HEK293 (cell line): Measurements from ENCODE around the gene NR2C2.
A peak's percentile ranks its signal among the peaks of the same experiment; 100 is the strongest.

ENCODE experiments used
- CTCF ChIP-seq: fragments of 450-650 bp; formaldehyde crosslinking; IDR thresholded peaks from 2 replicates; pipeline ENCODE4 v1.5.1; 2016; ENCODE audit warnings: missing biosample characterization, missing genetic modification characterization
- FEZF1 ChIP-seq: fragments of 450-650 bp; formaldehyde crosslinking; IDR thresholded peaks from 2 replicates; pipeline ENCODE4 v1.5.1; 2016; ENCODE audit warnings: missing biosample characterization, missing genetic modification characterization
- GLIS2 ChIP-seq: fragments of 450-650 bp; formaldehyde crosslinking; IDR thresholded peaks from 2 replicates; pipeline ENCODE4 v1.5.1; 2016; ENCODE audit warnings: missing biosample characterization, missing genetic modification characterization
- HOXA7 ChIP-seq: sonication (generic); formaldehyde crosslinking; IDR thresholded peaks from 2 replicates; pipeline ENCODE4 v1.8.1; 2022; ENCODE audit warnings: missing genetic modification reagents, borderline replicate concordance
- KLF17 ChIP-seq: fragments of 450-650 bp; formaldehyde crosslinking; IDR thresholded peaks from 2 replicates; pipeline ENCODE4 v1.5.1; 2016; ENCODE audit warnings: missing biosample characterization, missing genetic modification characterization
- KLF7 ChIP-seq: fragments of 450-650 bp; formaldehyde crosslinking; IDR thresholded peaks from 2 replicates; pipeline ENCODE4 v1.5.1; 2016; ENCODE audit warnings: missing biosample characterization, missing genetic modification characterization, borderline replicate concordance
- KLF9 ChIP-seq: fragments of 450-650 bp; formaldehyde crosslinking; IDR thresholded peaks from 2 replicates; pipeline ENCODE4 v1.5.1; 2016; ENCODE audit warnings: missing biosample characterization, missing genetic modification characterization, low read depth
- MEIS1 ChIP-seq: sonication (generic); formaldehyde crosslinking; IDR thresholded peaks from 2 replicates; pipeline ENCODE4 v1.8.1; 2022; ENCODE audit warnings: missing genetic modification reagents, mild to moderate bottlenecking, borderline replicate concordance
- SP7 ChIP-seq: fragments of 450-650 bp; formaldehyde crosslinking; IDR thresholded peaks from 2 replicates; pipeline ENCODE4 v1.5.1; 2016; ENCODE audit warnings: missing biosample characterization, missing genetic modification characterization
- YY1 ChIP-seq: fragments of 450-650 bp; formaldehyde crosslinking; IDR thresholded peaks from 2 replicates; pipeline ENCODE4 v1.5.1; 2018; ENCODE audit warnings: missing biosample characterization, missing genetic modification characterization
- ZBTB8A ChIP-seq: fragments of 450-650 bp; formaldehyde crosslinking; IDR thresholded peaks from 2 replicates; pipeline ENCODE4 v1.5.1; 2016; ENCODE audit warnings: missing biosample characterization, missing genetic modification characterization
- ZFP69B ChIP-seq: fragments of 450-650 bp; formaldehyde crosslinking; IDR thresholded peaks from 2 replicates; pipeline ENCODE4 v1.5.1; 2016; ENCODE audit warnings: missing biosample characterization, missing genetic modification characterization
- ZNF121 ChIP-seq: fragments of 450-650 bp; formaldehyde crosslinking; IDR thresholded peaks from 2 replicates; pipeline ENCODE4 v1.5.1; 2016; ENCODE audit warnings: missing biosample characterization, missing genetic modification characterization
- ZNF132 ChIP-seq: fragments of 450-650 bp; formaldehyde crosslinking; IDR thresholded peaks from 2 replicates; pipeline ENCODE4 v1.5.1; 2017; ENCODE audit warnings: missing biosample characterization, missing genetic modification characterization, borderline replicate concordance
- ZNF175 ChIP-seq: fragments of 450-650 bp; formaldehyde crosslinking; IDR thresholded peaks from 2 replicates; pipeline ENCODE4 v1.5.1; 2016; ENCODE audit warnings: missing biosample characterization, missing genetic modification characterization
- ZNF223 ChIP-seq: fragments of 450-650 bp; formaldehyde crosslinking; IDR thresholded peaks from 2 replicates; pipeline ENCODE4 v1.5.1; 2016; ENCODE audit warnings: missing biosample characterization, missing genetic modification characterization
- ZNF335 ChIP-seq: fragments of 450-650 bp; formaldehyde crosslinking; conservative IDR thresholded peaks from 2 replicates; pipeline ENCODE4 v1.5.1; 2016; ENCODE audit warnings: missing biosample characterization, missing genetic modification characterization
- ZNF362 ChIP-seq: fragments of 450-650 bp; formaldehyde crosslinking; IDR thresholded peaks from 2 replicates; pipeline ENCODE4 v1.5.1; 2016; ENCODE audit warnings: missing biosample characterization, missing genetic modification characterization
- ZNF366 ChIP-seq: fragments of 450-650 bp; formaldehyde crosslinking; conservative IDR thresholded peaks from 2 replicates; pipeline ENCODE4 v1.5.1; 2016; ENCODE audit warnings: missing biosample characterization, missing genetic modification characterization
- ZNF600 ChIP-seq: fragments of 450-650 bp; formaldehyde crosslinking; IDR thresholded peaks from 2 replicates; pipeline ENCODE4 v1.5.1; 2016; ENCODE audit warnings: missing biosample characterization, missing genetic modification characterization
- ZNF610 ChIP-seq: fragments of 450-650 bp; formaldehyde crosslinking; IDR thresholded peaks from 2 replicates; pipeline ENCODE4 v1.5.1; 2016; ENCODE audit warnings: missing biosample characterization, missing genetic modification characterization, borderline replicate concordance
- ZNF76 ChIP-seq: fragments of 450-650 bp; formaldehyde crosslinking; IDR thresholded peaks from 2 replicates; pipeline ENCODE4; 2016; ENCODE audit warnings: low read depth, missing biosample characterization, missing genetic modification characterization, borderline replicate concordance
- ZXDB ChIP-seq: fragments of 450-650 bp; formaldehyde crosslinking; IDR thresholded peaks from 2 replicates; pipeline ENCODE4 v1.5.1; 2016; ENCODE audit warnings: missing biosample characterization, missing genetic modification characterization
- TF ChIP-seq, protein P1 (sequence below): fragments of 450-650 bp; formaldehyde crosslinking; conservative IDR thresholded peaks from 2 replicates; pipeline ENCODE4 v1.5.1; 2016; ENCODE audit warnings: low read depth, missing biosample characterization, missing genetic modification characterization
- TF ChIP-seq, protein P2 (sequence below): fragments of 450-650 bp; formaldehyde crosslinking; IDR thresholded peaks from 2 replicates; pipeline ENCODE4 v1.5.1; 2016; ENCODE audit warnings: missing biosample characterization, missing genetic modification characterization
- TF ChIP-seq, protein P3 (sequence below): fragments of 450-650 bp; formaldehyde crosslinking; IDR thresholded peaks from 2 replicates; pipeline ENCODE4 v1.5.1; 2017; ENCODE audit warnings: missing biosample characterization, missing genetic modification characterization

Gene NR2C2

GRCh38 chr3:15064835-15065549 is 117.6 kb downstream of the NR2C2 start, which contains the start of gene MRPS25 (continued):
- no peak for TF ChIP-seq CTCF (tag by site-specific recombination)
- no peak for TF ChIP-seq ZNF121 (tag by site-specific recombination)
- no peak for TF ChIP-seq ZNF362
- TF ChIP-seq ZXDB = peak; percentile 71
- TF ChIP-seq MEIS1 (CRISPR knock-in tag) = no peak
- peak; percentile 31; the same call in 1 of the 2 replicates for TF ChIP-seq ZBTB8A
- TF ChIP-seq ZNF335 (tag by site-specific recombination) = peak; percentile 80
- TF ChIP-seq, protein P1, sequence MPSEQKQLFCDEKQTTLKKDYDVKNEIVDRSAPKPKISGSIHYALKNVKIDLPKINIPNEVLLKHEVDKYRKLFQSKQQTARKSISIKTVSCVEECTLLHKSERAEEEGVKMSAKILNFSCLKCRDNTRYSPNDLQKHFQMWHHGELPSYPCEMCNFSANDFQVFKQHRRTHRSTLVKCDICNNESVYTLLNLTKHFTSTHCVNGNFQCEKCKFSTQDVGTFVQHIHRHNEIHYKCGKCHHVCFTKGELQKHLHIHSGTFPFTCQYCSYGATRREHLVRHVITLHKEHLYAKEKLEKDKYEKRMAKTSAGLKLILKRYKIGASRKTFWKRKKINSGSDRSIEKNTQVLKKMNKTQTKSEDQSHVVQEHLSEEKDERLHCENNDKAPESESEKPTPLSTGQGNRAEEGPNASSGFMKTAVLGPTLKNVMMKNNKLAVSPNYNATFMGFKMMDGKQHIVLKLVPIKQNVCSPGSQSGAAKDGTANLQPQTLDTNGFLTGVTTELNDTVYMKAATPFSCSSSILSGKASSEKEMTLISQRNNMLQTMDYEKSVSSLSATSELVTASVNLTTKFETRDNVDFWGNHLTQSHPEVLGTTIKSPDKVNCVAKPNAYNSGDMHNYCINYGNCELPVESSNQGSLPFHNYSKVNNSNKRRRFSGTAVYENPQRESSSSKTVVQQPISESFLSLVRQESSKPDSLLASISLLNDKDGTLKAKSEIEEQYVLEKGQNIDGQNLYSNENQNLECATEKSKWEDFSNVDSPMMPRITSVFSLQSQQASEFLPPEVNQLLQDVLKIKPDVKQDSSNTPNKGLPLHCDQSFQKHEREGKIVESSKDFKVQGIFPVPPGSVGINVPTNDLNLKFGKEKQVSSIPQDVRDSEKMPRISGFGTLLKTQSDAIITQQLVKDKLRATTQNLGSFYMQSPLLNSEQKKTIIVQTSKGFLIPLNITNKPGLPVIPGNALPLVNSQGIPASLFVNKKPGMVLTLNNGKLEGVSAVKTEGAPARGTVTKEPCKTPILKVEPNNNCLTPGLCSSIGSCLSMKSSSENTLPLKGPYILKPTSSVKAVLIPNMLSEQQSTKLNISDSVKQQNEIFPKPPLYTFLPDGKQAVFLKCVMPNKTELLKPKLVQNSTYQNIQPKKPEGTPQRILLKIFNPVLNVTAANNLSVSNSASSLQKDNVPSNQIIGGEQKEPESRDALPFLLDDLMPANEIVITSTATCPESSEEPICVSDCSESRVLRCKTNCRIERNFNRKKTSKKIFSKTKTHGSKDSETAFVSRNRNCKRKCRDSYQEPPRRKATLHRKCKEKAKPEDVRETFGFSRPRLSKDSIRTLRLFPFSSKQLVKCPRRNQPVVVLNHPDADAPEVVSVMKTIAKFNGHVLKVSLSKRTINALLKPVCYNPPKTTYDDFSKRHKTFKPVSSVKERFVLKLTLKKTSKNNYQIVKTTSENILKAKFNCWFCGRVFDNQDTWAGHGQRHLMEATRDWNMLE (tag by site-specific recombination) = 0 out of 2 replicates have a peak, but pooled peaks have one; percentile 19
- TF ChIP-seq YY1 (tag by site-specific recombination) = peak; percentile 58
- TF ChIP-seq ZNF610 (tag by site-specific recombination) = peak; percentile 72; the same call in 1 of the 2 replicates
- peak; percentile 48; the same call in 1 of the 2 replicates for TF ChIP-seq ZNF600 (tag by site-specific recombination)
- TF ChIP-seq ZNF366 (tag by site-specific recombination) = no peak
- TF ChIP-seq SP7 (tag by site-specific recombination) = peak; percentile 76; the same call in 1 of the 2 replicates
- peak; percentile 25; the same call in 1 of the 2 replicates for TF ChIP-seq KLF7 (tag by site-specific recombination)
- 0 out of 2 replicates have a peak, but pooled peaks have one; percentile 19 for TF ChIP-seq KLF9 (tag by site-specific recombination)
- TF ChIP-seq HOXA7 (CRISPR knock-in tag) = no peak
- TF ChIP-seq, protein P2, sequence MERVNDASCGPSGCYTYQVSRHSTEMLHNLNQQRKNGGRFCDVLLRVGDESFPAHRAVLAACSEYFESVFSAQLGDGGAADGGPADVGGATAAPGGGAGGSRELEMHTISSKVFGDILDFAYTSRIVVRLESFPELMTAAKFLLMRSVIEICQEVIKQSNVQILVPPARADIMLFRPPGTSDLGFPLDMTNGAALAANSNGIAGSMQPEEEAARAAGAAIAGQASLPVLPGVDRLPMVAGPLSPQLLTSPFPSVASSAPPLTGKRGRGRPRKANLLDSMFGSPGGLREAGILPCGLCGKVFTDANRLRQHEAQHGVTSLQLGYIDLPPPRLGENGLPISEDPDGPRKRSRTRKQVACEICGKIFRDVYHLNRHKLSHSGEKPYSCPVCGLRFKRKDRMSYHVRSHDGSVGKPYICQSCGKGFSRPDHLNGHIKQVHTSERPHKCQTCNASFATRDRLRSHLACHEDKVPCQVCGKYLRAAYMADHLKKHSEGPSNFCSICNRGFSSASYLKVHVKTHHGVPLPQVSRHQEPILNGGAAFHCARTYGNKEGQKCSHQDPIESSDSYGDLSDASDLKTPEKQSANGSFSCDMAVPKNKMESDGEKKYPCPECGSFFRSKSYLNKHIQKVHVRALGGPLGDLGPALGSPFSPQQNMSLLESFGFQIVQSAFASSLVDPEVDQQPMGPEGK = 0 out of 2 replicates have a peak, but pooled peaks have one; percentile 28
- no peak for TF ChIP-seq ZNF175 (tag by site-specific recombination)
- TF ChIP-seq, protein P3, sequence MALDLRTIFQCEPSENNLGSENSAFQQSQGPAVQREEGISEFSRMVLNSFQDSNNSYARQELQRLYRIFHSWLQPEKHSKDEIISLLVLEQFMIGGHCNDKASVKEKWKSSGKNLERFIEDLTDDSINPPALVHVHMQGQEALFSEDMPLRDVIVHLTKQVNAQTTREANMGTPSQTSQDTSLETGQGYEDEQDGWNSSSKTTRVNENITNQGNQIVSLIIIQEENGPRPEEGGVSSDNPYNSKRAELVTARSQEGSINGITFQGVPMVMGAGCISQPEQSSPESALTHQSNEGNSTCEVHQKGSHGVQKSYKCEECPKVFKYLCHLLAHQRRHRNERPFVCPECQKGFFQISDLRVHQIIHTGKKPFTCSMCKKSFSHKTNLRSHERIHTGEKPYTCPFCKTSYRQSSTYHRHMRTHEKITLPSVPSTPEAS = no peak
- TF ChIP-seq ZNF132 (tag by site-specific recombination) = no peak
- TF ChIP-seq ZNF223 (tag by site-specific recombination) = no peak
- no peak for TF ChIP-seq FEZF1 (tag by site-specific recombination)
- TF ChIP-seq ZNF76 (tag by site-specific recombination) = peak; percentile 99
- no peak for TF ChIP-seq ZFP69B (tag by site-specific recombination)
- peak; percentile 39; the same call in 1 of the 2 replicates for TF ChIP-seq KLF17 (tag by site-specific recombination)
- TF ChIP-seq GLIS2 (tag by site-specific recombination) = peak; percentile 72
